Stromal cell of bone marrow (primary cell): ENCODE measurements around the gene CSTPP1.
"Not testable (repeated sequence)": the region's sequence is repeated elsewhere in the genome, so short reads cannot be mapped to it uniquely, and the experiment has no call there.

Source experiments
- DNase-seq: peaks from one replicate; pipeline ENCODE4 v3.0.0-alpha.2; 2012; ENCODE audit warnings: low read depth

The CSTPP1 gene

GRCh38 chr11:47183031-47183856, 246.7 kb downstream of the CSTPP1 start:
- DNase-seq, result no peak

- no peak for DNase-seq
Observed at GRCh38 chr11:47183969-47184368, 247.4 kb downstream of the CSTPP1 start.

GRCh38 chr11:47184711-47185304, 248.2 kb downstream of the CSTPP1 start:
- DNase-seq, result no peak

- DNase-seq, result no peak
Observed at GRCh38 chr11:47185305-47186075, 248.9 kb downstream of the CSTPP1 start.

GRCh38 chr11:47186076-47186699, 249.6 kb downstream of the CSTPP1 start, which contains the start of gene PACSIN3:
Gene PACSIN3, minus strand, starts transcription at chr11:47186434. Its CDS starts 3,707 bp downstream, at chr11:47182727.
- no peak for DNase-seq

- DNase-seq, result peak; percentile 21
Observed at GRCh38 chr11:47186700-47187695, 250.4 kb downstream of the CSTPP1 start.

- DNase-seq, result no peak
Observed at GRCh38 chr11:47187723-47188122, 251.2 kb downstream of the CSTPP1 start.

- DNase-seq, result no peak
Observed at GRCh38 chr11:47188259-47188658, 251.7 kb downstream of the CSTPP1 start.

GRCh38 chr11:47189100-47189834, 252.7 kb downstream of the CSTPP1 start:
- no peak for DNase-seq

GRCh38 chr11:47191137-47191536, 254.6 kb downstream of the CSTPP1 start:
- not testable (repeated sequence) for DNase-seq

GRCh38 chr11:47192111-47192510, 255.6 kb downstream of the CSTPP1 start:
- DNase-seq, result no peak

GRCh38 chr11:47198161-47198560, 261.6 kb downstream of the CSTPP1 start:
- not testable (repeated sequence) for DNase-seq

- DNase-seq, result no peak
Observed at GRCh38 chr11:47201015-47201414, 264.5 kb downstream of the CSTPP1 start.

GRCh38 chr11:47202576-47202975, 266.0 kb downstream of the CSTPP1 start:
- no peak for DNase-seq

GRCh38 chr11:47204637-47204989, 268.1 kb downstream of the CSTPP1 start:
- peak; percentile 58 for DNase-seq

- DNase-seq, result not testable (repeated sequence)
Observed at GRCh38 chr11:47206577-47206976, 270.0 kb downstream of the CSTPP1 start.

GRCh38 chr11:47207459-47207858, 270.9 kb downstream of the CSTPP1 start:
- DNase-seq, result no peak

GRCh38 chr11:47208008-47208552, 271.5 kb downstream of the CSTPP1 start:
- not testable (repeated sequence) for DNase-seq

GRCh38 chr11:47208628-47209027, 272.1 kb downstream of the CSTPP1 start:
- no peak for DNase-seq
